HepG2 (cell line): ENCODE measurements around the gene SMTN. TPM values are rescaled to one million over a fixed set of nuclear protein-coding genes. Genes with fewer than 3 reads are reported as not detected.

Source experiments
- AGO1 ChIP-seq: fragments of 200-400 bp; formaldehyde crosslinking; IDR thresholded peaks from 2 replicates; pipeline ENCODE4 v1.6.1; 2017; ENCODE audit warnings: mild to moderate bottlenecking, low read depth, low read length, moderate library complexity; ENCODE audit not compliant: poor library complexity, severe bottlenecking
- CHCHD3 ChIP-seq: sonication (generic); formaldehyde crosslinking; IDR thresholded peaks from 2 replicates; pipeline ENCODE4 v1.8.0; 2022; ENCODE audit warnings: mild to moderate bottlenecking, missing genetic modification reagents, moderate library complexity
- HDAC6 ChIP-seq: fragments of 200-600 bp; sonication (generic); IDR thresholded peaks from 2 replicates; pipeline ENCODE4 v1.7.0; 2017; ENCODE audit warnings: mild to moderate bottlenecking, antibody characterized with exemption, low read length, low read depth
- KAT7 ChIP-seq: IDR thresholded peaks from 2 replicates; pipeline ENCODE4 v1.6.1; 2018; ENCODE audit warnings: borderline replicate concordance, missing compliant biosample characterization
- PAWR ChIP-seq: sonication (generic); formaldehyde crosslinking; IDR thresholded peaks from 2 replicates; pipeline ENCODE4 v1.4.0; 2020; ENCODE audit warnings: missing genetic modification reagents, mild to moderate bottlenecking, borderline replicate concordance
- PHF8 ChIP-seq: sonication (generic); formaldehyde crosslinking; IDR thresholded peaks from 2 replicates; pipeline ENCODE4 v1.5.0; 2020; ENCODE audit warnings: missing genetic modification reagents
- RFX1 ChIP-seq: fragments of 450-650 bp; IDR thresholded peaks from 2 replicates; pipeline ENCODE4 v1.6.1; 2017
- YEATS4 ChIP-seq: sonication (generic); formaldehyde crosslinking; IDR thresholded peaks from 2 replicates; pipeline ENCODE4 v1.4.0; 2020; ENCODE audit warnings: missing genetic modification reagents, borderline replicate concordance
- ZBTB20 ChIP-seq: sonication (generic); formaldehyde crosslinking; IDR thresholded peaks from 2 replicates; pipeline ENCODE4 v1.8.1; 2023; ENCODE audit warnings: missing genetic modification reagents, low read depth, mild to moderate bottlenecking, borderline replicate concordance
- ZFX ChIP-seq: sonication (generic); formaldehyde crosslinking; IDR thresholded peaks from 2 replicates; pipeline ENCODE4 v1.4.0; 2020; ENCODE audit warnings: mild to moderate bottlenecking, low read depth, missing genetic modification reagents, moderate library complexity
- ZMYM4 ChIP-seq: sonication (generic); formaldehyde crosslinking; IDR thresholded peaks from 2 replicates; pipeline ENCODE4 v1.8.1; 2023; ENCODE audit warnings: mild to moderate bottlenecking, missing genetic modification reagents
- ZNF263 ChIP-seq: sonication (generic); formaldehyde crosslinking; IDR thresholded peaks from 2 replicates; pipeline ENCODE4 v1.4.0; 2020; ENCODE audit warnings: missing genetic modification reagents
- ZNF496 ChIP-seq: sonication (generic); formaldehyde crosslinking; IDR thresholded peaks from 2 replicates; pipeline ENCODE4 v1.8.1; 2023; ENCODE audit warnings: mild to moderate bottlenecking, moderate library complexity, missing genetic modification reagents; ENCODE audit not compliant: insufficient replicate concordance
- ZNF589 ChIP-seq: sonication (generic); formaldehyde crosslinking; conservative IDR thresholded peaks from 2 replicates; pipeline ENCODE4 v1.8.0; 2022; ENCODE audit warnings: mild to moderate bottlenecking, moderate library complexity, missing genetic modification reagents
- polyA plus RNA-seq, 8 experiments: library from polyadenylated mRNA; depleted of rRNA in 3 of 8; stranded (reverse) in 7 of 8; unstranded in 1 of 8; fragments of >200 nt; fragmentation: Illumina TruSeq in 4 of 8; extraction: Trizol in 4 of 8; gene quantifications; 2 replicates each; pipeline versions ENCODE4 v1.2.1 to v1.2.3, GENCODE V29; 2011 to 2016; ENCODE audit warnings: low read depth in 4 of 8, missing spikeins in 1 of 8, mixed read lengths in 1 of 8; ENCODE audit not compliant: insufficient read depth in 1 of 8
- total RNA-seq, 5 experiments: library from RNA; depleted of rRNA; stranded (reverse); fragments of >200 nt; fragmentation: Illumina TruSeq; extraction: Trizol; gene quantifications; 2 replicates each; pipeline ENCODE4 v1.2.3, GENCODE V29; 2016; ENCODE audit warnings: low read depth in 1 of 5
- TF ChIP-seq, protein P1 (sequence below): sonication (generic); formaldehyde crosslinking; IDR thresholded peaks from 2 replicates; pipeline ENCODE4 v1.4.0; 2020; ENCODE audit warnings: missing genetic modification reagents
- TF ChIP-seq, protein P2 (sequence below): sonication (generic); formaldehyde crosslinking; IDR thresholded peaks from 2 replicates; pipeline ENCODE4 v1.5.1; 2020; ENCODE audit warnings: missing genetic modification reagents, mild to moderate bottlenecking, borderline replicate concordance
- TF ChIP-seq, protein P3 (sequence below): sonication (generic); formaldehyde crosslinking; IDR thresholded peaks from 2 replicates; pipeline ENCODE4 v1.4.0; 2020; ENCODE audit warnings: mild to moderate bottlenecking, missing genetic modification reagents
- TF ChIP-seq, protein P4 (sequence below): sonication (generic); formaldehyde crosslinking; IDR thresholded peaks from 2 replicates; pipeline ENCODE4 v1.8.1; 2022; ENCODE audit warnings: low read depth, mild to moderate bottlenecking, missing genetic modification reagents

The SMTN gene
- total and polyA plus RNA-seq, 2 of the 13 experiments (the other 11 are each of a cell fraction or from before 2014, with no cell fraction given): 14.7 to 26.1 TPM

DNA sequence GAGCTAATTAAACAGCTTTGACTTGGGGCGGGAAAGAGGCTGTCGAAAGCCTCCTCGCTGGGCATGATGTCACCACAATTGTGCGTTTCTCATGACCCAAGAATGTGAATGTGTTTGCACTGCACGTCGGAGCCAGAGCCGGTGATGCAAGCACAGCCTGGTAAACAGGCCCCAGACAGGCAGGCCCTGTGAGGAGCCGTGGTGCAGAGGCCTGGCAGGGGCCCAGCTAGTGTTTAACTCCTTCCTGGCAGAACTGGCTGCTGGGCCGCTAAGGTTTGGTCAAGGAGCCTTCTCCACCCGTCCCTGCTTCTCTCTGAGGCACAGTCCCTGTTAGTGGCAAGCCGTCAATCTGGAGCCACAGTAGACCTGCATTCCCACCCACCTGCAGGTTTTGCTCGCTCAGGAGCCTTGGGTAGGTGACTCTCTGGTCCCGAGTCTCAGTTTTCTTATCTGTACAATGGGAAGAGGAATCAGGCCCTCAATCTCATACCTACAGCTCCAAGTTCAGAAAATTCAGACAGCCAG, 25.4 kb upstream of the SMTN start (continued):
- TF ChIP-seq CHCHD3 (CRISPR knock-in tag): no peak
- no peak for TF ChIP-seq PAWR (CRISPR knock-in tag)
- TF ChIP-seq ZNF263 (CRISPR knock-in tag): 0 out of 2 replicates have a peak, but pooled peaks have one; percentile 43
- TF ChIP-seq, protein P1, sequence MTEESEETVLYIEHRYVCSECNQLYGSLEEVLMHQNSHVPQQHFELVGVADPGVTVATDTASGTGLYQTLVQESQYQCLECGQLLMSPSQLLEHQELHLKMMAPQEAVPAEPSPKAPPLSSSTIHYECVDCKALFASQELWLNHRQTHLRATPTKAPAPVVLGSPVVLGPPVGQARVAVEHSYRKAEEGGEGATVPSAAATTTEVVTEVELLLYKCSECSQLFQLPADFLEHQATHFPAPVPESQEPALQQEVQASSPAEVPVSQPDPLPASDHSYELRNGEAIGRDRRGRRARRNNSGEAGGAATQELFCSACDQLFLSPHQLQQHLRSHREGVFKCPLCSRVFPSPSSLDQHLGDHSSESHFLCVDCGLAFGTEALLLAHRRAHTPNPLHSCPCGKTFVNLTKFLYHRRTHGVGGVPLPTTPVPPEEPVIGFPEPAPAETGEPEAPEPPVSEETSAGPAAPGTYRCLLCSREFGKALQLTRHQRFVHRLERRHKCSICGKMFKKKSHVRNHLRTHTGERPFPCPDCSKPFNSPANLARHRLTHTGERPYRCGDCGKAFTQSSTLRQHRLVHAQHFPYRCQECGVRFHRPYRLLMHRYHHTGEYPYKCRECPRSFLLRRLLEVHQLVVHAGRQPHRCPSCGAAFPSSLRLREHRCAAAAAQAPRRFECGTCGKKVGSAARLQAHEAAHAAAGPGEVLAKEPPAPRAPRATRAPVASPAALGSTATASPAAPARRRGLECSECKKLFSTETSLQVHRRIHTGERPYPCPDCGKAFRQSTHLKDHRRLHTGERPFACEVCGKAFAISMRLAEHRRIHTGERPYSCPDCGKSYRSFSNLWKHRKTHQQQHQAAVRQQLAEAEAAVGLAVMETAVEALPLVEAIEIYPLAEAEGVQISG (CRISPR knock-in tag): peak; percentile 92
- no peak for TF ChIP-seq ZBTB20 (CRISPR knock-in tag)
- TF ChIP-seq AGO1: no peak
- TF ChIP-seq, protein P2, sequence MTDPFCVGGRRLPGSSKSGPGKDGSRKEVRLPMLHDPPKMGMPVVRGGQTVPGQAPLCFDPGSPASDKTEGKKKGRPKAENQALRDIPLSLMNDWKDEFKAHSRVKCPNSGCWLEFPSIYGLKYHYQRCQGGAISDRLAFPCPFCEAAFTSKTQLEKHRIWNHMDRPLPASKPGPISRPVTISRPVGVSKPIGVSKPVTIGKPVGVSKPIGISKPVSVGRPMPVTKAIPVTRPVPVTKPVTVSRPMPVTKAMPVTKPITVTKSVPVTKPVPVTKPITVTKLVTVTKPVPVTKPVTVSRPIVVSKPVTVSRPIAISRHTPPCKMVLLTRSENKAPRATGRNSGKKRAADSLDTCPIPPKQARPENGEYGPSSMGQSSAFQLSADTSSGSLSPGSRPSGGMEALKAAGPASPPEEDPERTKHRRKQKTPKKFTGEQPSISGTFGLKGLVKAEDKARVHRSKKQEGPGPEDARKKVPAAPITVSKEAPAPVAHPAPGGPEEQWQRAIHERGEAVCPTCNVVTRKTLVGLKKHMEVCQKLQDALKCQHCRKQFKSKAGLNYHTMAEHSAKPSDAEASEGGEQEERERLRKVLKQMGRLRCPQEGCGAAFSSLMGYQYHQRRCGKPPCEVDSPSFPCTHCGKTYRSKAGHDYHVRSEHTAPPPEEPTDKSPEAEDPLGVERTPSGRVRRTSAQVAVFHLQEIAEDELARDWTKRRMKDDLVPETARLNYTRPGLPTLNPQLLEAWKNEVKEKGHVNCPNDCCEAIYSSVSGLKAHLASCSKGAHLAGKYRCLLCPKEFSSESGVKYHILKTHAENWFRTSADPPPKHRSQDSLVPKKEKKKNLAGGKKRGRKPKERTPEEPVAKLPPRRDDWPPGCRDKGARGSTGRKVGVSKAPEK (CRISPR knock-in tag): no peak
- TF ChIP-seq KAT7 (CRISPR knock-in tag): peak; percentile 41; the same call in 1 of the 2 replicates
- TF ChIP-seq, protein P3, sequence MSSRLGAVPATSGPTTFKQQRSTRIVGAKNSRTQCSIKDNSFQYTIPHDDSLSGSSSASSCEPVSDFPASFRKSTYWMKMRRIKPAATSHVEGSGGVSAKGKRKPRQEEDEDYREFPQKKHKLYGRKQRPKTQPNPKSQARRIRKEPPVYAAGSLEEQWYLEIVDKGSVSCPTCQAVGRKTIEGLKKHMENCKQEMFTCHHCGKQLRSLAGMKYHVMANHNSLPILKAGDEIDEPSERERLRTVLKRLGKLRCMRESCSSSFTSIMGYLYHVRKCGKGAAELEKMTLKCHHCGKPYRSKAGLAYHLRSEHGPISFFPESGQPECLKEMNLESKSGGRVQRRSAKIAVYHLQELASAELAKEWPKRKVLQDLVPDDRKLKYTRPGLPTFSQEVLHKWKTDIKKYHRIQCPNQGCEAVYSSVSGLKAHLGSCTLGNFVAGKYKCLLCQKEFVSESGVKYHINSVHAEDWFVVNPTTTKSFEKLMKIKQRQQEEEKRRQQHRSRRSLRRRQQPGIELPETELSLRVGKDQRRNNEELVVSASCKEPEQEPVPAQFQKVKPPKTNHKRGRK (CRISPR knock-in tag): no peak
- TF ChIP-seq RFX1: no peak
- peak; percentile 91 for TF ChIP-seq ZFX (CRISPR knock-in tag)
- no peak; the same call in 1 of the 2 replicates for TF ChIP-seq ZNF589 (CRISPR knock-in tag)
- TF ChIP-seq, protein P4, sequence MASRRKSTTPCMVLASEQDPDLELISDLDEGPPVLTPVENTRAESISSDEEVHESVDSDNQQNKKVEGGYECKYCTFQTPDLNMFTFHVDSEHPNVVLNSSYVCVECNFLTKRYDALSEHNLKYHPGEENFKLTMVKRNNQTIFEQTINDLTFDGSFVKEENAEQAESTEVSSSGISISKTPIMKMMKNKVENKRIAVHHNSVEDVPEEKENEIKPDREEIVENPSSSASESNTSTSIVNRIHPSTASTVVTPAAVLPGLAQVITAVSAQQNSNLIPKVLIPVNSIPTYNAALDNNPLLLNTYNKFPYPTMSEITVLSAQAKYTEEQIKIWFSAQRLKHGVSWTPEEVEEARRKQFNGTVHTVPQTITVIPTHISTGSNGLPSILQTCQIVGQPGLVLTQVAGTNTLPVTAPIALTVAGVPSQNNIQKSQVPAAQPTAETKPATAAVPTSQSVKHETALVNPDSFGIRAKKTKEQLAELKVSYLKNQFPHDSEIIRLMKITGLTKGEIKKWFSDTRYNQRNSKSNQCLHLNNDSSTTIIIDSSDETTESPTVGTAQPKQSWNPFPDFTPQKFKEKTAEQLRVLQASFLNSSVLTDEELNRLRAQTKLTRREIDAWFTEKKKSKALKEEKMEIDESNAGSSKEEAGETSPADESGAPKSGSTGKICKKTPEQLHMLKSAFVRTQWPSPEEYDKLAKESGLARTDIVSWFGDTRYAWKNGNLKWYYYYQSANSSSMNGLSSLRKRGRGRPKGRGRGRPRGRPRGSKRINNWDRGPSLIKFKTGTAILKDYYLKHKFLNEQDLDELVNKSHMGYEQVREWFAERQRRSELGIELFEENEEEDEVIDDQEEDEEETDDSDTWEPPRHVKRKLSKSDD (CRISPR knock-in tag): peak; percentile 99
- TF ChIP-seq YEATS4 (CRISPR knock-in tag): no peak; the same call in 1 of the 2 replicates
- TF ChIP-seq PHF8 (CRISPR knock-in tag): peak; percentile 63
- TF ChIP-seq ZNF496 (CRISPR knock-in tag): no peak
- no peak for TF ChIP-seq HDAC6
- TF ChIP-seq ZMYM4 (CRISPR knock-in tag): peak; percentile 77
